ENCODE results near the gene PRRT1. TPM values are rescaled to one million over a fixed set of nuclear protein-coding genes. Genes with fewer than 3 reads are reported as not detected.

PRRT1 gene
- total RNA-seq, 1 experiment from 2014 or later, result not detected

GRCh38 chr6:32111424-32112066 lies 40.2 kb downstream of the PRRT1 start:
- no peak overlapping the region for H3K4me2 ChIP-seq (ENCODE audit: low read length)
- no peaks in the 10 kb centered on the region for H3K9me3 ChIP-seq (ENCODE audit: low read length)
- H4K20me1 ChIP-seq (ENCODE audit: low read length), result no peaks in the 10 kb centered on the region
- H3F3A ChIP-seq (ENCODE audit: low read length, unreplicated experiment), result no peaks in the 10 kb centered on the region
- H3K36me3 ChIP-seq (ENCODE audit: low read depth, low read length), result peaks cover 3% of the 10 kb centered on the region; the same call in 1 of the 2 replicates
- peaks cover 53% of the 10 kb centered on the region for H3K4me1 ChIP-seq (ENCODE audit: insufficient read depth, low read length)
- intact Hi-C loops (cut with micrococcal nuclease), result loop anchor here (10.0 kb wide), 1 partner anchor 207 kb away; the partner anchor contains the start of gene ZBTB12
- no peak overlapping the region for H2AFZ ChIP-seq (ENCODE audit: low read length)
- no peaks in the 10 kb centered on the region for H3K27me3 ChIP-seq (ENCODE audit: low read length)
- no peaks in the 10 kb centered on the region for H3K79me2 ChIP-seq (ENCODE audit: low read length)
- CTCF ChIA-PET, result no interaction called here
- ATAC-seq (no peak), DNase-seq (no peak)
- H3K9me2 ChIP-seq (replicated peaks; ENCODE audit: low read length), result no peaks in the 10 kb centered on the region
- no TSS peak for BruUV-seq (replicated peaks)
- POLR2A ChIA-PET (ENCODE audit: unreplicated experiment), result no interaction called here
- no peak overlapping the region for H3K27ac ChIP-seq (ENCODE audit: low read length)
- TF ChIP-seq EZH2 (IDR thresholded peaks at IDR 0.05; ENCODE audit: low read length, unreplicated experiment) (no peak), CTCF (conservative IDR thresholded peaks at IDR 0.05; ENCODE audit: low read depth, low read length) (no peak), EZH2phosphoT487 (IDR thresholded peaks at IDR 0.05; ENCODE audit: borderline replicate concordance, low read length) (no peak)
- no peak overlapping the region for H3K9ac ChIP-seq (ENCODE audit: low read length)
- no peak overlapping the region for H3K4me3 ChIP-seq (ENCODE audit: low read length)

DNA sequence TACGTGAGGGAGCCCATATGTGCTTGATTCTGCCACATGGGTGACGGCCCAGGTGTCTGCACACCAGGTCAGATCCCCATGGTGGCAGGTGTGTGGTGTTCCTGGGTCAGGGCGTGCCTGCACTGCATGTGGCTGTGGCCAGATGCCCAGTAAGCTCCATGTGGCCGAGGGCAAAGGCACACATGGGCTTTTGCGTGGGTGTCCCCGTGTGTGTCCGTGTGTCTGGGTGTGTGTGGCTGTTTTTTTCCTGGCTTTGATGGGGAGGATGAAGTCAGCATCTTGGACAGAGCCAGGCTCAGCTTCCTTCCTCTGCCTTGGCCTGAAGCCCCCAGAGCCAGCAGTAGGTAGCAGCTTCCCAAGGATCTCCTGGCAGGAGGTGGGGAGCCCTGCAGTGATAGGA lies 41.1 kb downstream of the PRRT1 start:
- H3K4me2 ChIP-seq (ENCODE audit: low read length), result no peak overlapping the region
- H3K4me3 ChIP-seq (ENCODE audit: low read length), result no peak overlapping the region
- H3K27me3 ChIP-seq (ENCODE audit: low read length), result no peaks in the 10 kb centered on the region
- H3K9ac ChIP-seq (ENCODE audit: low read length), result no peak overlapping the region
- POLR2A ChIA-PET (ENCODE audit: unreplicated experiment), result no interaction called here
- no peaks in the 10 kb centered on the region for H3K79me2 ChIP-seq (ENCODE audit: low read length)
- H3F3A ChIP-seq (ENCODE audit: low read length, unreplicated experiment), result no peaks in the 10 kb centered on the region
- ATAC-seq, result no peak
- H3K27ac ChIP-seq (ENCODE audit: low read length), result no peak overlapping the region
- TF ChIP-seq EZH2phosphoT487 (IDR thresholded peaks at IDR 0.05; ENCODE audit: borderline replicate concordance, low read length) (no peak), CTCF (conservative IDR thresholded peaks at IDR 0.05; ENCODE audit: low read depth, low read length) (no peak), EZH2 (IDR thresholded peaks at IDR 0.05; ENCODE audit: low read length, unreplicated experiment) (no peak)
- H3K36me3 ChIP-seq (ENCODE audit: low read depth, low read length), result no peaks in the 10 kb centered on the region
- CTCF ChIA-PET, result interaction anchor here (0.9 kb wide), 1 partner anchor 8 kb away, joined by 3 read pairs; no protein-coding TSS in a partner anchor
- DNase-seq, result no peak
- no peak overlapping the region for H2AFZ ChIP-seq (ENCODE audit: low read length)
- no peaks in the 10 kb centered on the region for H3K9me3 ChIP-seq (ENCODE audit: low read length)
- BruUV-seq (replicated peaks), result no TSS peak
- intact Hi-C loops (cut with micrococcal nuclease), result loop anchor here (10.0 kb wide), 1 partner anchor 206 kb away; the partner anchor contains the start of gene ZBTB12
- peaks cover 49% of the 10 kb centered on the region for H3K4me1 ChIP-seq (ENCODE audit: insufficient read depth, low read length)
- no peaks in the 10 kb centered on the region for H3K9me2 ChIP-seq (replicated peaks; ENCODE audit: low read length)
- H4K20me1 ChIP-seq (ENCODE audit: low read length), result no peaks in the 10 kb centered on the region

GRCh38 chr6:32109765-32110160 lies 42.0 kb downstream of the PRRT1 start:
- no peak overlapping the region for H3K9ac ChIP-seq (ENCODE audit: low read length)
- CTCF ChIA-PET, result interaction anchor here (0.9 kb wide), 1 partner anchor 9 kb away, joined by 3 read pairs; no protein-coding TSS in a partner anchor
- ATAC-seq (no peak), DNase-seq (no peak)
- H4K20me1 ChIP-seq (ENCODE audit: low read length), result no peaks in the 10 kb centered on the region
- TF ChIP-seq EZH2phosphoT487 (IDR thresholded peaks at IDR 0.05; ENCODE audit: borderline replicate concordance, low read length) (no peak), CTCF (conservative IDR thresholded peaks at IDR 0.05; ENCODE audit: low read depth, low read length) (no peak), EZH2 (IDR thresholded peaks at IDR 0.05; ENCODE audit: low read length, unreplicated experiment) (no peak)
- H3K27me3 ChIP-seq (ENCODE audit: low read length), result no peaks in the 10 kb centered on the region
- POLR2A ChIA-PET (ENCODE audit: unreplicated experiment), result no interaction called here
- no peaks in the 10 kb centered on the region for H3F3A ChIP-seq (ENCODE audit: low read length, unreplicated experiment)
- no peaks in the 10 kb centered on the region for H3K9me3 ChIP-seq (ENCODE audit: low read length)
- H3K4me1 ChIP-seq (ENCODE audit: insufficient read depth, low read length), result peaks cover 40% of the 10 kb centered on the region
- intact Hi-C loops (cut with micrococcal nuclease), result loop anchor here (10.0 kb wide), 1 partner anchor 205 kb away; the partner anchor contains the start of gene ZBTB12
- H3K27ac ChIP-seq (ENCODE audit: low read length), result no peak overlapping the region
- BruUV-seq (replicated peaks), result no TSS peak
- no peak overlapping the region for H3K4me2 ChIP-seq (ENCODE audit: low read length)
- no peaks in the 10 kb centered on the region for H3K9me2 ChIP-seq (replicated peaks; ENCODE audit: low read length)
- H3K36me3 ChIP-seq (ENCODE audit: low read depth, low read length), result no peaks in the 10 kb centered on the region
- H3K79me2 ChIP-seq (ENCODE audit: low read length), result no peaks in the 10 kb centered on the region
- no peak overlapping the region for H3K4me3 ChIP-seq (ENCODE audit: low read length)
- no peak overlapping the region for H2AFZ ChIP-seq (ENCODE audit: low read length)

Data from PC-3 (cell line).